RWPE1 (cell line): Measurements from ENCODE around the gene NAA38.

Experiments used
- CTCF ChIA-PET: fragments of 350-600 bp; sonication (Branson Sonifier 250); formaldehyde crosslinking; extraction: SDS; loops from one replicate; lab custom pipeline; 2021; lab: Yijun Ruan, JAX
- POLR2A ChIA-PET: fragments of 400-600 bp; formaldehyde crosslinking; extraction: SDS; loops from one replicate; lab custom pipeline; 2020; ENCODE audit warnings: antibody characterized with exemption; ENCODE audit not compliant: low non-redundant PET; lab: Yijun Ruan, JAX
- DNase-seq: peaks from one replicate; pipeline ENCODE4 v3.0.0; 2012; ENCODE audit warnings: low spot score
- H3K27ac ChIP-seq: fragments of 450-650 bp; 2 replicates; pipeline ENCODE4 v1.5.1; 2017
- CTCF ChIP-seq: fragments of 450-650 bp; conservative IDR thresholded peaks from 2 replicates; pipeline ENCODE4 v1.5.1; 2017; ENCODE audit warnings: low read depth, mild to moderate bottlenecking

The NAA38 gene

GRCh38 chr17:7894226-7894625, 36.9 kb upstream of the NAA38 start:
- no peak for TF ChIP-seq CTCF
- no peak for DNase-seq
- ChIA-PET CTCF (no interaction called here), POLR2A (no interaction called here)
- no peak overlapping the region for H3K27ac ChIP-seq

GRCh38 chr17:7893187-7893880, 36.0 kb upstream of the NAA38 start:
- POLR2A ChIA-PET = no interaction called here
- no peak for TF ChIP-seq CTCF
- no peak for DNase-seq

GRCh38 chr17:7889166-7889955, 32.0 kb upstream of the NAA38 start:
- CTCF ChIA-PET = interaction anchor here (0.6 to 1.2 kb wide), 5 partner anchors 22 to 159 kb away, joined by 3 to 4 read pairs (median 3); no protein-coding TSS in a partner anchor
- POLR2A ChIA-PET = no interaction called here
- peak; percentile 30; the same call in 1 of the 2 replicates for TF ChIP-seq CTCF
- peak; percentile 82 for DNase-seq
- H3K27ac ChIP-seq = peak overlapping the region; percentile 98

More at GRCh38 chr17:7893187-7893880, 36.0 kb upstream of the NAA38 start:
- CTCF ChIA-PET = interaction anchor here (0.6 kb wide), 1 partner anchor 96 kb away, joined by 3 read pairs; no protein-coding TSS in a partner anchor
- no peak overlapping the region for H3K27ac ChIP-seq

- no peak for TF ChIP-seq CTCF
- DNase-seq = no peak
- H3K27ac ChIP-seq = peak within 1 kb of the TSS; percentile 98
- ChIA-PET CTCF (interaction anchor here (0.6 to 1.2 kb wide), 4 partner anchors 22 to 158 kb away, joined by 3 to 4 read pairs (median 4); no protein-coding TSS in a partner anchor), POLR2A (interaction anchor here (0.7 kb wide), 1 partner anchor 55 kb away, joined by 3 read pairs; no protein-coding TSS in a partner anchor)
Measured at GRCh38 chr17:7888184-7888920, 31.0 kb upstream of the NAA38 start, which contains the start of gene CHD3. Gene CHD3 (plus strand): TSS chr17:7888789. CDS start chr17:7889001, 212 bp downstream.

GRCh38 chr17:7887482-7888183, 30.3 kb upstream of the NAA38 start:
- no peak for TF ChIP-seq CTCF
- H3K27ac ChIP-seq = peak overlapping the region; percentile 98
- CTCF ChIA-PET = no interaction called here
- POLR2A ChIA-PET = interaction anchor here (0.7 kb wide), 1 partner anchor 56 kb away, joined by 3 read pairs; no protein-coding TSS in a partner anchor
- peak; percentile 97 for DNase-seq
